SKM-1 treated with dmso at 0.1 percent for 144 hours (cell line): ENCODE measurements around the gene MAGED1.

Experiments
- DNase-seq: peaks from one replicate; lab custom pipeline; 2025; ENCODE audit not compliant: unreplicated experiment; lab: John Stamatoyannopoulos, UW

The MAGED1 gene, protein sequence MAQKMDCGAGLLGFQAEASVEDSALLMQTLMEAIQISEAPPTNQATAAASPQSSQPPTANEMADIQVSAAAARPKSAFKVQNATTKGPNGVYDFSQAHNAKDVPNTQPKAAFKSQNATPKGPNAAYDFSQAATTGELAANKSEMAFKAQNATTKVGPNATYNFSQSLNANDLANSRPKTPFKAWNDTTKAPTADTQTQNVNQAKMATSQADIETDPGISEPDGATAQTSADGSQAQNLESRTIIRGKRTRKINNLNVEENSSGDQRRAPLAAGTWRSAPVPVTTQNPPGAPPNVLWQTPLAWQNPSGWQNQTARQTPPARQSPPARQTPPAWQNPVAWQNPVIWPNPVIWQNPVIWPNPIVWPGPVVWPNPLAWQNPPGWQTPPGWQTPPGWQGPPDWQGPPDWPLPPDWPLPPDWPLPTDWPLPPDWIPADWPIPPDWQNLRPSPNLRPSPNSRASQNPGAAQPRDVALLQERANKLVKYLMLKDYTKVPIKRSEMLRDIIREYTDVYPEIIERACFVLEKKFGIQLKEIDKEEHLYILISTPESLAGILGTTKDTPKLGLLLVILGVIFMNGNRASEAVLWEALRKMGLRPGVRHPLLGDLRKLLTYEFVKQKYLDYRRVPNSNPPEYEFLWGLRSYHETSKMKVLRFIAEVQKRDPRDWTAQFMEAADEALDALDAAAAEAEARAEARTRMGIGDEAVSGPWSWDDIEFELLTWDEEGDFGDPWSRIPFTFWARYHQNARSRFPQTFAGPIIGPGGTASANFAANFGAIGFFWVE

GRCh38 chrX:51892921-51893745 is at the start of gene MAGED1:
Gene MAGED1 (plus strand): TSS chrX:51893623. CDS start chrX:51894305, 682 bp downstream.
- no peak for DNase-seq

DNA sequence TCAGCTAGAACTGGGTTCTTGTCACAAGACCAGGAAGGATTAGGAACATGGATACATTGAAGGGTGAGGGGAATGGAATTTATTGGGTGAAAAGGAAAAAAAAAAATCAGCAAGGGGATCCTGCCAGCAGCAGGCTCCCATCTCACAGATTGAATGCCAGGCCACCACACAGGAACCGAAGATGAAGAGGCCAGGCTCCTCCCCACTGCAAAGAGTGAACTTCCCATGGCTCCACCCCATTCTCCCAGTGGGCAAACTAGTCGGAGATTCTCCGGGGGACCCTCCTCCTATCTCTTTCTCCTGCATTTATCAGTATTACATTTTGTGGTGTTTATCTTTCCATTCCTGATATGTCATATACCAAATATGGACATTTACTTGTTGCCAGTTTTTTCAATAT is 46.0 kb upstream of the MAGED1 start:
- no peak for DNase-seq

- no peak for DNase-seq
These were observed 41.8 kb upstream of the MAGED1 start for GRCh38 chrX:51851507-51852085.

DNA sequence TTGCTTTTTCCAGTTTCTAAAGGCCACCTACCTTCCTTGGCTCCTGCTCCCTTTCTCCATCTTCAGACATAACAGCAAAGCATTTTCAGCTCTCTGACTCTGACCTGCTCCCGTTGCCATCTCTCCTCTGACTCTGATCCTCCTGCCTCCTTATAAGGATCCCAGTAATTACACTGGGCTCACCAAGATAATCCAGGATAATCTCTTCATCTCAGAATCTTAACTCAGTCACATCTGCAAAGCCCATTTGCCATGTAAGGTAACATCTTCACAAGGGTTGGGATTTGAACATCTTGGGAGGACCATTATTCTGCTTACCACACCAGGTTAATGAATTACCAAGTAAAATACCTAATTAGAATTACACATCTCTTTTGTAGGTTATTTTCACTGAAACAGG is 41.3 kb upstream of the MAGED1 start:
- DNase-seq, result no peak

- DNase-seq, result no peak
These were observed 40.8 kb upstream of the MAGED1 start for GRCh38 chrX:51852621-51853020.

GRCh38 chrX:51853251-51853650 is 40.2 kb upstream of the MAGED1 start:
- no peak for DNase-seq

DNA sequence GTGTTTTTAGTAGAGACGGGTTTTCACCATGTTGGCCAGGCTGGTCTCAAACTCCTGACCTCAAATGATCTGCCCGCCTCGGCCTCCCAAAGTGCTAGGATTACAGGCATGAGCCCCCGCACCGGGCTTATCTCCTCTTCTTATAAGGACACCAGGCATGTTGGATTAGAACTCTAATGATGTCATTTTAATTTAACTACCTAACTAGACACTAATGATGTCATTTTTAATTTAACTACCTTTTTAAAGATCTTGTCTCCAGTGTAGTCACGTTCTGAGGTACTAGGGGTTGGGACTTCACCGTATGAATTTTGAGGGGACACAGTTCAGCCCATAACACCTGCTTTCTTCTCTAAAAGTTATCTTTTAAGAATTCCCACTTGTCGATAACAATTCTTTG is 37.7 kb upstream of the MAGED1 start:
- DNase-seq, result no peak

DNA sequence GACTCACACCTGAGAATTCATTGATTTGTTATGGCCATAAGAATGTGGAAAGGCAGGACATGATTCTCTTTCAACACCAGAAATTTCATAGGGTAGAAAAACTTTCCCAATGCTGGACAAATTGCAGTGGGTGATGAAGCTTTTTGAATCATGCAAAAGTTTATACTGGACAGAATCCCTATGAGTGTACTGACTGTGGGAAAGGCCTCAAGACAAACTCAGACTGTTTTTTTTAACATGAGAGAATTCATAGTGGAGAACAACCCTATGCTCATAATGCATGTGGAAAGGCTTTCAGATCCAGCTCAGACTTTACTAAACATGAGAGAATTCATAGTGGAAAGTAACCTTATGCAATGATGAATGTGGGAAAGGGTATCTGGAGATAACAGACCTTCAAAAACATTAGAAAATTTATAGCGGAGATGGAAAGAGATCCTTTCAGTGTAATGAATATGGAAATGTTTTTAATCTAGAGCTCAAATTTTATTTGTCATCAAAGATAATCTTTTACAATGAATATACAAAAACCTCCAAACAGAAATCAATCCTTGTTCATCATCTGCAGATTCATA is 36.2 kb upstream of the MAGED1 start:
- no peak for DNase-seq

- DNase-seq, result peak; percentile 3
These were observed 32.7 kb upstream of the MAGED1 start for GRCh38 chrX:51860679-51861078.

DNA sequence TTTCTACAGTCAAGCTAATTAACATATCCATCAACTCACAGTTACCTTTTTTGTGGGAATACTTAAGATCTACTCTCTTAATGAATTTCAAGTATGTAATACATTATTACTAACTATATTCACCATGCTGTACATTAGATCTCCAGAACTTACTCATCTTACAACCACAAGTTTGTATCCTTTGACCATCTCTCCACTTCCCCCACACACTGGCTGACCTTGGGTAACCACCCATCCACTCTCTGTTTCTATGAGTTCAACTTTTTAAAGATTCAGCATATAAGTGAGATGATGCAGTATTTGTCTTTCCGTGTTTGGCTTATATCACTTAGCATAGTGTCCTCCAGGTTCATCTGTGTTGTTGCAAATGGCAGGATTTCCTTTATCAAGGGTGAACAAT is 30.5 kb upstream of the MAGED1 start:
- no peak for DNase-seq

DNA sequence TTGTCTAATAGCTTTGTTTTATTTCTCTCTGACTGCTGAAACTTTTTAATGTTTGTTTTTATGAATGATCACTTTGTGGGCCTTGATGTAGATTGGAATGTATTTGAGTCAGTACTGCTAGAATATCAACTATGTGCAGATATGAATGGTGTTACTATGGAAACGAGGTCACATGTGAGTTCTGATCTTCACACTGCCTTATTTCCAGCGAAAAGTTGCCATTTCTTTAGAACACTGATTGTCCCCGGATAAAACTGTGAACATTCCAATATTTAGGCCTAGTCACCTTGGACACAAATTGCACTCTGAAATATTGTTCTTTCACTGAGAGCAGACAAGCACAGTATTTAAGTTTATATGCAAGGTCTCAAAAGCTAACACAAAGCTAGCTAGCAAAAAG is 27.2 kb upstream of the MAGED1 start:
- DNase-seq, result no peak

- DNase-seq, result no peak
These were observed 25.8 kb upstream of the MAGED1 start for GRCh38 chrX:51867626-51868025.

- DNase-seq, result no peak
These were observed 23.1 kb upstream of the MAGED1 start for GRCh38 chrX:51870354-51870753.

GRCh38 chrX:51874123-51874522 is 19.3 kb upstream of the MAGED1 start:
- no peak for DNase-seq

DNA sequence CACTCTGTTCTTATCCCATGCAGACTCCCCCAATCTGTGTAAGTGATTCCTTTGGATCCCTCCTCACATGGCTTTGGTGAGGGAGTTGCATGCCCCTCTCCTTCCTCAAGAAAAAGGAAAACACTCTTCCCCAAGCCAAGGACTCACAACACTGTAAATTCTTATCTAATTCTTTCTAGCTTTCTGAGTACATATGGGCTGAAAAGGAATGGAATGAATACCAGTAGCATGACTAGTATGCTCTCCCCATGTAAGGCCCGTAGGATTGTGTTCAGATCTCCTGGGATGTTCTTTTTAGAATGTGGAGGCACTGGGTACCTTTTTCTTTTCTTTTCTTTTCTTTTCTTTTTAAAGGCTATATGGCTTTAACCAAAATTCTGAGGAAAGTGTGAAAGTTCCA is 17.0 kb upstream of the MAGED1 start:
- no peak for DNase-seq

DNA sequence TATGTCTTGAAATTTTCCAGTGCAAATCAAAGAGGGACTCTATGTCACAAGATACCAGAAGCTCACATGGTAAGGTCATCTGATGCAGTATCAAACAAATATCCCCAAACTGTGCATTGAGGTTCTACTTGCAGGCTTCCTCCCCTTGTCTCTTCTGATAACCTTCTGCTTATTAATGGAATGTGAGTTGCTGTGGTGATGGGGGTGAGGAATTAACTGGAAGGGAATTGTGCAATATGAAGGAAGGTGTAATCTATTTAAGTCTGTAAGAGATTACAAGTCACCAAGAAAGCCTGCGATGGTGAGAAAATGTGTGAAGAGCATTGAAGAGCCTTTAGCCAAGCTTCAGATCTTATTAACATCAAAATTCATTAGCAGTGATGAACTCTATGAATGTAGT is 15.4 kb upstream of the MAGED1 start:
- no peak for DNase-seq

GRCh38 chrX:51889851-51890250 is 3.6 kb upstream of the MAGED1 start:
- DNase-seq, result no peak

DNA sequence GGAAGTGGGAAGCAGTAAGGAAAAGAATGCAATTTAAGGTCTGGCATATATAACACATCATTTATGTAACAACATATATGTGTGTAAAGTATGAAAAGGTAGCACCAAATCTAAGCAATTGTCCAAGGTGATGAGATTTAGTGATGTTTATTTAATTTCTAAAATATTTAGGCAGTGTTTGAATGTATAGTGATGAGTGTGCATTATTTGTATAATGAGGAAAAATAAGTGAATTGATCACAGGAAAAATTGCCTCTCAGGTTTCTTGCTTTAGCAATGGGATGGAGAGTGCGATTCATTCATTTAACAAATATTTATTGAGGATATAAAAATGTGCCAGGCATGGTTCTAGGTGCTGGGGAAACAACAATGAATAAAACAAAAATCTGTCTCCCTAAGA is 2.2 kb upstream of the MAGED1 start:
- no peak for DNase-seq

GRCh38 chrX:51891821-51892551 is 1.4 kb upstream of the MAGED1 start:
- DNase-seq, result no peak
